ENCODE results near the gene DNAJC11. TPM values are rescaled to one million over a fixed set of nuclear protein-coding genes. Genes with fewer than 3 reads are reported as not detected.
A peak's percentile ranks its signal among the peaks of the same experiment; 100 is the strongest.

The DNAJC11 gene
- total and polyA plus RNA-seq, 2 experiments from 2014 or later: 28.9 to 40.6 TPM

- 95 to 100% methylated on average over 6 of the region's 6 CpGs for WGBS, 2 experiments (ENCODE audit: low coverage in 1 of 2, low lambda C conversion rate in 2 of 2, missing lambda C conversion rate in 2 of 2)
- H3K4me1 ChIP-seq (ENCODE audit: insufficient read depth): no peaks in the 10 kb centered on the region
- in situ Hi-C loops (cut with MboI): no loop called here
Observed at GRCh38 chr1:6652986-6653385, 48.6 kb downstream of the DNAJC11 start.

DNA sequence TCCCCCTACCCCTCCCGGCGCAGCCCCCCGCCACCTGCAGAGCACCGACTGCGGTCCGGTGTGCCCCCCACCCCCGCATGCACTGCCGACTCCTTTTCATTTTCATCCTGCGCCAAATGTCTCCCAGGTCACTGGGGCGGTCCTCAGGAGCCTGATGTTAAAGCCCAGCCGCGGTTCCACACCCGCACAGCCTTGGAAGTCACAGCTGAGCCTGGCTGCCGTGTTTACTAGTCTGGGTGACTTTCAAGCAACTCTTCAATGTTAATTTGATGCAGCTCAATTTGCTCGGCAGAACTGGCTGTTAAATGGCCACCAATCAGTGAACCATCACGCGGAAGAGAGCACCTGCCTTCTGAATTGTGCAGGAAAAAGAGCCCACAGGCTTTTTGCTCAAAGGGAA is 49.7 kb downstream of the DNAJC11 start:
- Histone ChIP-seq H3K4me1 (ENCODE audit: insufficient read depth) (no peaks in the 10 kb centered on the region), H3K4me2 (ENCODE audit: unreplicated experiment) (no peak overlapping the region), H3K9ac (no peak overlapping the region), H3K36me3 (ENCODE audit: low read depth) (0 out of 2 replicates have a peak, but pooled peaks cover 4% of the 10 kb centered on the region), H3K9me3 (ENCODE audit: low read depth) (no peaks in the 10 kb centered on the region), H3K4me3 (no peak overlapping the region), H3K79me2 (ENCODE audit: insufficient read depth) (peaks cover 6% of the 10 kb centered on the region; the same call in 1 of the 2 replicates), H2AFZ (no peak overlapping the region), H4K20me1 (ENCODE audit: insufficient read depth) (no peaks in the 10 kb centered on the region), H3K27ac (no peak overlapping the region), H3K9me2 (ENCODE audit: insufficient read depth) (no peaks in the 10 kb centered on the region), H3F3A (ENCODE audit: insufficient read depth) (no peaks in the 10 kb centered on the region), H3K27me3 (replicated peaks; ENCODE audit: insufficient read depth) (no peaks in the 10 kb centered on the region)
- no peak for TF ChIP-seq EZH2 (IDR thresholded peaks at IDR 0.05; ENCODE audit: insufficient read depth, poor library complexity, severe bottlenecking)
- in situ Hi-C loops (cut with MboI): no loop called here
- 92 to 93% methylated on average over 14 to 17 of the region's 17 CpGs for WGBS, 2 experiments (ENCODE audit: low coverage in 1 of 2, low lambda C conversion rate in 2 of 2, missing lambda C conversion rate in 2 of 2)
- DNase-seq: no peak

More at GRCh38 chr1:6652986-6653385, 48.6 kb downstream of the DNAJC11 start:
- DNase-seq: no peak
- no peaks in the 10 kb centered on the region for H3F3A ChIP-seq (ENCODE audit: insufficient read depth)
- peaks cover 6% of the 10 kb centered on the region; the same call in 1 of the 2 replicates for H3K79me2 ChIP-seq (ENCODE audit: insufficient read depth)
- no peak overlapping the region for H3K27ac ChIP-seq
- no peak overlapping the region for H2AFZ ChIP-seq
- no peaks in the 10 kb centered on the region for H3K9me3 ChIP-seq (ENCODE audit: low read depth)
- no peak overlapping the region for H3K4me3 ChIP-seq
- H3K27me3 ChIP-seq (replicated peaks; ENCODE audit: insufficient read depth): no peaks in the 10 kb centered on the region
- H3K36me3 ChIP-seq (ENCODE audit: low read depth): 0 out of 2 replicates have a peak, but pooled peaks cover 4% of the 10 kb centered on the region
- H3K9ac ChIP-seq: no peak overlapping the region
- no peaks in the 10 kb centered on the region for H3K9me2 ChIP-seq (ENCODE audit: insufficient read depth)
- H4K20me1 ChIP-seq (ENCODE audit: insufficient read depth): no peaks in the 10 kb centered on the region
- TF ChIP-seq EZH2phosphoT487 (IDR thresholded peaks at IDR 0.05; ENCODE audit: insufficient read depth, low read depth) (no peak), EZH2 (IDR thresholded peaks at IDR 0.05; ENCODE audit: insufficient read depth, poor library complexity, severe bottlenecking) (no peak)
- no peak overlapping the region for H3K4me2 ChIP-seq (ENCODE audit: unreplicated experiment)

GRCh38 chr1:6648556-6648955 is 53.1 kb downstream of the DNAJC11 start:
- Histone ChIP-seq H3K9ac (no peak overlapping the region), H3K27me3 (replicated peaks; ENCODE audit: insufficient read depth) (no peaks in the 10 kb centered on the region), H2AFZ (no peak overlapping the region), H3K27ac (no peak overlapping the region), H3F3A (ENCODE audit: insufficient read depth) (no peaks in the 10 kb centered on the region), H3K36me3 (ENCODE audit: low read depth) (peaks cover 13% of the 10 kb centered on the region; the same call in 1 of the 2 replicates), H3K9me3 (ENCODE audit: low read depth) (no peaks in the 10 kb centered on the region), H3K4me2 (ENCODE audit: unreplicated experiment) (no peak overlapping the region), H3K4me1 (ENCODE audit: insufficient read depth) (no peaks in the 10 kb centered on the region), H3K4me3 (no peak overlapping the region), H3K9me2 (ENCODE audit: insufficient read depth) (no peaks in the 10 kb centered on the region), H4K20me1 (ENCODE audit: insufficient read depth) (no peaks in the 10 kb centered on the region), H3K79me2 (ENCODE audit: insufficient read depth) (no peaks in the 10 kb centered on the region)
- TF ChIP-seq EZH2 (IDR thresholded peaks at IDR 0.05; ENCODE audit: insufficient read depth, poor library complexity, severe bottlenecking): no peak
- TF ChIP-seq EZH2phosphoT487 (IDR thresholded peaks at IDR 0.05; ENCODE audit: insufficient read depth, low read depth): no peak
- no peak for DNase-seq
- in situ Hi-C loops (cut with MboI): no loop called here
- 85 to 92% methylated on average over 6 of the region's 6 CpGs for WGBS, 2 experiments (ENCODE audit: low coverage in 1 of 2, low lambda C conversion rate in 2 of 2, missing lambda C conversion rate in 2 of 2)

GRCh38 chr1:6646499-6647148 is 55.0 kb downstream of the DNAJC11 start:
- Histone ChIP-seq H4K20me1 (ENCODE audit: insufficient read depth) (no peaks in the 10 kb centered on the region), H3K27ac (no peak overlapping the region), H3K9me2 (ENCODE audit: insufficient read depth) (no peaks in the 10 kb centered on the region), H3K9me3 (ENCODE audit: low read depth) (no peaks in the 10 kb centered on the region), H3K79me2 (ENCODE audit: insufficient read depth) (no peaks in the 10 kb centered on the region), H2AFZ (no peak overlapping the region), H3K4me1 (ENCODE audit: insufficient read depth) (no peaks in the 10 kb centered on the region), H3F3A (ENCODE audit: insufficient read depth) (no peaks in the 10 kb centered on the region), H3K9ac (no peak overlapping the region), H3K27me3 (replicated peaks; ENCODE audit: insufficient read depth) (no peaks in the 10 kb centered on the region), H3K36me3 (ENCODE audit: low read depth) (peaks cover 10% of the 10 kb centered on the region; the same call in 1 of the 2 replicates), H3K4me2 (ENCODE audit: unreplicated experiment) (no peak overlapping the region), H3K4me3 (no peak overlapping the region)
- peak; percentile 74 for DNase-seq
- 69 to 71% methylated on average over 10 of the region's 10 CpGs for WGBS, 2 experiments (ENCODE audit: low coverage in 1 of 2, low lambda C conversion rate in 2 of 2, missing lambda C conversion rate in 2 of 2)
- in situ Hi-C loops (cut with MboI): no loop called here
- TF ChIP-seq EZH2phosphoT487 (IDR thresholded peaks at IDR 0.05; ENCODE audit: insufficient read depth, low read depth) (no peak), EZH2 (IDR thresholded peaks at IDR 0.05; ENCODE audit: insufficient read depth, poor library complexity, severe bottlenecking) (no peak)
